CD4-positive, alpha-beta T cell treated with Interferon gamma for 1 hour (primary cell): ENCODE measurements around the gene LRFN3.
A peak's percentile ranks its signal among the peaks of the same experiment; 100 is the strongest.
"Not testable (repeated sequence)": the region's sequence is repeated elsewhere in the genome, so short reads cannot be mapped to it uniquely, and the experiment has no call there.

ENCODE experiments used
- DNase-seq: peaks from one replicate; pipeline ENCODE4 v3.0.0-alpha.2; 2020

LRFN3 gene

DNA sequence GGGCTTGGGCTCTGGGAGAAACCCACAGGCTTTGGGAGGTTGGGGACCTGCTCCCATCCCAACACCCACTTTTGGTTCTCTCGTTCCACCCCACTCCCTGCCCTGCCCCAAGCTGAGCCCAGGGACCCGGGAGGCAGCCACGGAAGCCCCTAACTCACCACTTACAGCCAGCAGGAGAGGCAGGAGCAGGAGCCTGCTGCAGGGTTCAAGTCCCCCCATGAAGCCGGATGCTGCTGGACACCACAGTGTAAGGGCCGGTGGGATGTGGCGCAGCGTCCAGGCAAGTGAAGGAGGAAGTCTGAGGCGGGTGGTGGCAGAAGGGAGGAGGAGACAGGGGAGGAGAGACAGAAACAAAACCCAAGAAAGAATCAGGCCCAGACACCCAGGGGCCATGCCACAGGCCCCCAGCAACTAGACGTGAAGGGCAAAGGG, 28.1 kb upstream of the LRFN3 start, which contains the start of gene TYROBP:
Gene TYROBP, minus strand, starts transcription at position 286 of the 432 bp plus-strand sequence. Its CDS starts 67 bp downstream, at position 219.
- DNase-seq, result no peak

DNA sequence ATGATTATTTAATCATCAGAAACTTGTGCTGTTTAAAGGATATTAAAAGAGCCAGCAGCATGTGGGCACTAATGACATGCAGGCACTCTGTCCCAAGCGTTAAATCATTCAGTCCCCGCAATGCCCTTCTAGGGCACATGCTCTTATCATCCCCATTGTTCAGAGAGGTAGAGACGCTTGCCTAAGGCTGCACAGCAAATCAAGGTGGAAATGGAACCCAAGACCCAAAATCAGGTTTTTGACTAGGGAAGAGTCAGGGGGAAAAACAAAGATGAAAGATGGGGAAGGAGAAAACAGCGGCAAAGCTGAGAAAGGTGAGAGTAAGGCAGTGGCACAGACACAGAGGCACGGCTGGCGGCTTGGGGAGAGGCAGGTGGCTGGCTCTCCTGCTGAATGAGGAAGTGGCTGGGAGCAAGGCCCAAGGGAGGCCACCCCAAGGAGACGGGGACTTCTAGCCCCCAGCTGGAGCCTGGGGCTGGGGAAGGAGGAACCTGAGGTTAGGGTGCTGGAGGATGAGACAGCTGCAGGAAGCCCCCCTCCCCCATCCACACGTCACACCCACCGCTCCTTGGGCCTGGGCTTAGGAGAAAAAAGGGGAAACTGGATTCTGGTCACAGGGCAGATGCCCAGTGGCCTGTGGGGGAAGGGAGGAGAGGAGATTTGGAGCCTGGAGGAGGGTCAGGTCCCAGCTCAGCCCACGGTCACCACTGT, 27.0 kb upstream of the LRFN3 start:
- peak; percentile 91 for DNase-seq

DNA sequence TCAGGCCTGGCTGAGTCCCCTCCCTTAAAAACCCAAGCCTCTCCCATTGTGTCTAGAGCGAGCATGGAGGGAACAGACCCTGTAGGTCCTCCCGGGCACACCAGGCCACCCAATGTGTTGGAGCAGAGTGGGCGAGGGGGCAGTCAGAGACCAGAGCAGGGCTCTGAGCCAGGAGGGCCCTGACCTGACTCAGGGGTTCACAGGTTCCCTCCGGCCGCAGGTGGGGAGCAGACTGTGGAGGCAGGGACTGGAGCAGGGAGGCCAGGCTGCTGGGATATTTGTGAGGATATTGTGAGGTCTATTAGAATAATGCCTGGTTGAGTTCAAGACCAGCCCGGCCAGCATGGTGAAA, 26.5 kb upstream of the LRFN3 start:
- no peak for DNase-seq

DNA sequence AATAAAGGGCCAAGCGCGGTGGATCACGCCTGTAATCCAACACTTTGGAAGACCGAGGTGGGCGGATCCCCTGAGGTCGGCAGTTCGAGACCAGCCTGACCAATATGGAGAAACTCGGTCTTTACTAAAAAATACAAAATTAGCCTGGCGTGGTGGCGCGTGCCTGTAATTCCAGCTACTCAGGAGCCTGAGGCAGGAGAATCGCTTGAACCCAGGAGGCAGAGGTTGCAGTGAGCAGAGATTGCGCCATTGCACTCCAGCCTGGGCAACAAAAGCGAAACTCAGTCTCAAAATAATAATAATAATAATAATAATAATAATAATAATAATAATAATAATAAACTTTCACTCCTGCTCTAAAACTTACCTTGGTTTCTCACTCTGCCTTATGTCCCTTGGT, 25.8 kb upstream of the LRFN3 start:
- not testable (repeated sequence) for DNase-seq

DNA sequence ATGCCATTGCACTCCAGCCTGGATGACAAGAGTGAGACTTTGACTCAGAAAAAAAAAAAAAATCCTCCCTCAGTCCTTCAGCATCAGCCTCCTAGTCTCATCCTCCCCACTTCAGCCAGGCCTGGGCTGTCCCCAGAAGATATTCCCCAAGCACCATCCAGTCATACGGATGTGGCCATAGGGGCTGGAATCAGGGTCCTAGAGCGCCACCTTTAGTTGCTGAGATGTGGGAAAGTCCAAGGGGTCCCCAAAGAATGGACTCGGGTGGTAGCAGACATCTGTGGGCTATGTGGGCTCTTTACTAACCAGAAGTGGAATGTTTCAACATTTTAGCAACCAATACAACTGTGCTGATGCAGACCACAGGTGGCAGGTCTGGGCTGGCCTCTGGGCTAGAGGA, 25.0 kb upstream of the LRFN3 start:
- DNase-seq, result no peak

DNA sequence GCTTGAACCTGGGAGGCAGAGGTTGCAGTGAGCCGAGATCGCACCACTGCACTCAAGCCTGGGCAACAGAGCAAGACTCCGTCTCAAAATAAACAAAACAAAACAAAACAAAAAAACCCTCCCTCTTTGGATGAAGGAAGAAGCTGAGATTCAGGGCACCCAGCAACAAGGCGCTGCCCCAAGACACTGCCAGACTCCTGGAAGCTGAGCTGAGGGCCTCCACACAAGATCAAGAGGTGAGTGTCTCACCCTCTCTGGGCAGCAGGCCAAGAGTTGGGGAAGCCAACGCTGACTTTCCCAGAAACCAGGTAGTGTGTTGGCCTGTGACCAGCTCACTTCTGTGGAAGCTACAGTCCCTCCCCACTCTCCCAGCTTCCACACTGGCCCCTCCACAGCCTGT, 24.4 kb upstream of the LRFN3 start:
- no peak for DNase-seq

DNA sequence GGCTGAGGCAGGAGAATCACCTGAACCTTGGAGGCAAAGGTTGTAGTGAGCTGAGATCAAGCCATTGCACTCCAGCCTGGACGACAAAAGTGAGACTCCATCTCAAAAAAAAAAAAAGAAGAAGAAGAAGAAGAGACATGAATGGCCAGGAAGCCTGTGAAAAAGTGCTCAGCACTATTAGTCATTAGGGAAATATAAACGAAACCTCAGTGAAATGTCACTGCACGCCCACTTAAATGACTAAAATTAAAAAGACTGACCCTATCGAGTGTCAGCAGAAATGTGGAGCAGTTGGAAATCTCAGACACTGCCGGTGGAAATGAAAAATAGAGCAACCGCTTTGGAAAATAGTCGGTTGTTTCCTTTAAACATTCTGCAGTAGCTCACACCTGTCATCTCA, 22.6 kb upstream of the LRFN3 start:
- DNase-seq, result no peak

DNA sequence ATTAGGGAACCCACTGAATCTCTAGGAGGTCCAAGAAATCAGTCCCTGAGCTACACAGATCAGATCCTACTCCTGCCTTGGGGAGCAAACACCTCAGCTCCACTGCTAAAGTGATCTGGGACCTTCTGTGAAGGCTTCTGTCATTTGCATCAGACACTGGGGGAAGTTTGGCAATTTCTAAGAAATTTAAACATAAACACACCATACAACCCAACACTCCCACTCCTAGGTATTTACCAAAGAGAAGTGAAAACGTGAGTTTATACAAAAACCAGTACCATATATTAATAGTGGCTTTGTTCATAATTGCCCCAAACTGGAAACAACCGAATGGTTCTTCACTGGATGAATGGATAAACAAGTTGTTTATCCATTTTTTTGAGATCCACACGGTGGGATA, 20.7 kb upstream of the LRFN3 start:
- DNase-seq, result no peak

DNA sequence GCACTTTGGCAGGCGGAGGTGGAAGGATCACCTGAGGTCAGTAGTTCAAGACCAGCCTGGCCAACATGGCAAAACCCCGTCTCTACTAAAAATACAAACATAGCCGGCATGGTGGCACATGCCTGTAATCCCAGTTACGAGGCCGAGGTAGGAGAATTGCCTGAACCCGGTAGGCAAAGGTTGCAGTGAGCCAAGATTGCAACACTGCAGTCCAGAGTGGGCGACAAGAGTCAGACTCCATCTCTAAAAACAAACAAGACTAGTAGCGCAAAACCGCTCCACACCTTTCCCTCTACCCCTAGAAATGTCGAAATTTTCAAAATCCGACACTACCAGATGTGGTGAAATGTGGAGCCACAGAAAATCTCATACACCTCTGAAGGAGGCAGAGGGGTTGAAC, 16.9 kb upstream of the LRFN3 start:
- no peak for DNase-seq

DNA sequence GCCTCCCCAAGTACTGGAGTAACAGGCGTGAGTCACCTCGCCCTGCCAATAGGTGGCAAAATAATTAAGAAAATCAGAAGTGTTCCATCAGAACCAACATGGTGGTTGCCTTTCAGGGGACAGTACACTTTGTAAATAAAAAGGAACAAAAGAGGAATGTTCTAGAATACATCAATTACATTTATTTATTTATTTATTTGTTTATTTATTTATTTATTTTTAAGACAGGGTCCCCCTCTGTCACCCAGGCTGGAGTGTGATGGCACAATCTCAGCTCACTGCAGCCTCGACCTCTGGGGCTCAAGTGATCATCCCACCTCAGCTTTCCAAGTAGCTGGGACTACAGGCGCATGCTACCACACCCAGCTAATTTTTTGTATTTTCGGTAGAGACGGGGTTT, 15.2 kb upstream of the LRFN3 start:
- no peak for DNase-seq

DNA sequence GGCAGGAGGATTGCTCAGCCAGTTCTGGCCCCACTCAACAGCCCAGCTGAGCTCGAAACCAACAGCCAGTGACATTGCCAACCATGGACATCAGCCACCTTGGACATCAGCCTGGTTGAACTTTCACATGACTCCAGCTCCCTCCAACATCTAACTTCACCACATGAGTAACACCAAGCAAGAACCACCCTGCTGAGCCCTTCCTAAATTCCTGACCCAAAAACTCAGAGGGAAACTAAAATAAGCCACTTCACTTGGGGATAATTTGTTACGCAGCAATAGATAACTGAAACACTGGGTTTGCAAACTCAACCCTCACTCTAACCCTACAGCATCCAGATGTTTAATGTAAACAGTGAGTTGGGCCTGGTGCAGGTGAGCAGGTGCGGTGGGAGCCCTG, 10.7 kb upstream of the LRFN3 start:
- DNase-seq, result no peak

DNA sequence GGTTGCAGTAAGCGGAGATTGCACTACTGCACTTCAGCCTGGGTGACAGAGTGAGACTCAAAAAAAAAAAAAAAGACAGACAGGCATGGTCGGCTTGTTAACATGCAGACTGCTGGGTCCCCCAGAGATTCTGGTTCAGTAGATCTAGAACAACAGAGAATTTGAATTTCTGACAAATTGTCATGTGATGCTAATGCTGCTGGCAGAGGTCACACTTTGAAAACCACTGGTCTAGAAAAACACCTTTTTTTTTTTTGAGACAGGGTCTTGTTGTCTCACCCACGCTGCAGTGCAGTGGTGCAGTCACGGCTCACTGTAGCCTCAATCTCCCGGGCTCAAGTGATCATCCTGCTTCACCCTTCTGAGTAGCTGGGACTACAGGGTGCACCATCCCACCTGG, 7.7 kb upstream of the LRFN3 start:
- DNase-seq, result peak; percentile 53

DNA sequence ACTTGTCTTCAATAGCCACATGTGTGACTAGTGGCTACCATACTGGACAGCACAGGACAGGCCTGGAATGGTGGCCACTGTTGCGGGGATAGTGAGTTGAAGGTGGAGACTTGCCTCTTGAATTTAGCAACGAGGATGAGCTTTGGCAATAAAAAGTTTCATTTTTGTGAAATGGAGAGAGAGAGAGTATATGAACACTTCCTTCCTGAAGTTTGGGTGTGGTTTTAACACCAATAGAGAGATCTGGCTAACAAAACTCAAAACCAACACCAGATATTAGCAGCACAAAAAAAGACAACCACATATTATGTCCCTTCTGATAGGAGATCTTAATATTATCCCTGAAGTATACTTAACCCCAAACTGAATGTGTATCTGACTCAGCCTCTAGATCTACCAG, 6.3 kb upstream of the LRFN3 start:
- no peak for DNase-seq

DNA sequence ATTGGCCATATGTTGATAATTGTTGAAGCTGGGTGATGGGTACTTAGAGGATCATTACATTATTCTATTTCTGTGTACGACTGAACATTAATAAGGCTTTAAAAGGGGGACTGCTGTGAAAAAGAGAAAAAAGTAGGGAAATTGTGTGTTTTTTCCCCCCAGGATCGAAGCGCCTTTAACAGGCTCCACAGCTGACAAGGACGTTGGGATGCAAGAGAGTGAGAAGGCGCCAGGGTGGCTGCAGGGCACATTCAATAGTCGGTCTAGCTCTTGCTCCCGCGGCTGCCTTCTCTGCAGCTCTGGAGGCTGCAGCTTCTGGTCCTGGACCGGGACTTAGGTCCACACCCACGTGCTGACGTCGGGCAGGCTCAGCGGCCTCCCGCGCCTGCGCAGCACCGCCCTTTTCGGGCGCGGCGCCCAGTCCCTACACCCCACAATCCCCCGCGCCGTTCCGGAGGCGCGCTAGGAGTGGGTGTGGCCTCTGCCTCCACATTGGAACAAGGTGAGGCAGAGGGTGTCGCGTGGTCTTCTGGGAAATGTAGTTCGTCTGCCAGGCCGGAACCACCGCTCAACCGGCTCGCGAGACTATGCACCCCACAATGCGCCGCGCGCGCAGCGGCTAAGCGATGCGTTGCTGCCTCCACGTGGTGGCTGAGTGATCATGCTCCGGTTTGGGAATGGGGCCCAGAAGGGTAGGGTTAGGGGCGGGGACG, 4.9 kb upstream of the LRFN3 start:
- DNase-seq, result peak; percentile 100

DNA sequence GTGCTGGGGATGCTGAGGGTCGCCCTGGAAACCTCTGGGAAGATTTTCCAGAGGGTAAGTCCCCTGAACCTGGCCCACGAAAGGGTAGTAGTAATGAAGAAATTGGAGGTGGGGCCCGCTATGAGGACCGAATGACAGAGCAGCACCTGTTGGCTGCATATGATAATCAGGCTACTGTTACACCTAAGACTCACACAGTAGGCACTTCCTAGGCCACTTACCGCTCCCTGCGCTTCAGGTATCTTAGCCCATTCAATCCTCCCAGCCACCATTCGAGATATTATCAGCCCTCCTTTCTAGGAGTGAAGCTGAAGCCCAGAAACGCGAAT, 4.3 kb upstream of the LRFN3 start:
- DNase-seq, result no peak

DNA sequence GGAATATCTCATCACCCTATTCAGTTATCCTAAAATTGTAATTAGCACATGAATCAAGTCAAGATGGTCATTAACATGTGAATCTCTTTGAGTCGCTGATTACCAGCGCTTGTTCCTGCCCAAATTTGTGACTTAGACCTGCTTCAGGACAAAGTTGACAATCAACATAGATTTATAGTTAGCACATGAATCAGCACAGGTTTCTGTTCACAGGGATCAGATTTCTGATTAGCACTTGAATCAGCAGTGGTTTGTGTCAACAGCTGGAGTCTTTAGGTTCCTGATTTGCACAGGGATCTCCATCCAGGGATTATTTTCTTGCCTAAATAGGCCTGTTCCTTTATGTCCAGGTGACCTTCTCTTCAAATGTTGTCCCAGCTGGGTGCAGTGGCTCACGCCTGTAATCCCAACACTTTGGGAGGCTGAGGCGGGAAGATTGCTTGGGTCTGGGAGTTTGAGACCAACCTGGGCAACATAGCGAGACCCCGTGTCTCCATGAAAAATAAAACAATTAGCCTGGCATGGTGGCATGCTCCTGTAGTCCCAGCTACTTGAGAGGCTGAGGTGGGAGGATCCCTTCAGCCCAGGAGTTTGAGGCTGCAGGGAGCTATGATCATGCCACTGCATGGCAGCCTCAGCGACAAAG, 3.8 kb upstream of the LRFN3 start:
- no peak for DNase-seq

DNA sequence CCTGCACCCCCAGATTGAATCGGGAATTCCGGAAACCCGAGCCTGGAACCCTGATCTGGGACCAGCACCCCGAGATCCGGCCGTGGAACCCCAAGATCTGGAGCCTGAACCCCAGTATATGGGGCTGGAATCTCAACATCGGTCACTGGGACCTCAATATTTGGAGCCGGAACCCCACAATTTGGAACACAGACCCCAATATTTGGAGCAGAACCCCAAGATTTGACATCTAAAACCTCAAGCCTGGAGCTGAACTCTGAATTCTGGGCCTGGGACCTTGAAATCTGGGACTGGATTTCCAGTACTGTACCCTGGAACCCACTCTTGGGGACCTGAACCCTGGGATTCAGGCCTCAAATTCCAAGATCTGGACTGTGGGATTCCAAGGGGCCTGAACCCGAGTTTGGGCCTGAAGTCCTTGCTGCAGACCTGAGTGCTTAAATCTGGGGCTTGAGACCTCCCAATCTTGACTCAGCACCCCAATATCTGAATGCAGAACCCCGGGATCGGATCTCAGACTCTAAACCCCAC, 629 bp downstream of the LRFN3 start:
- DNase-seq, result no peak

DNA sequence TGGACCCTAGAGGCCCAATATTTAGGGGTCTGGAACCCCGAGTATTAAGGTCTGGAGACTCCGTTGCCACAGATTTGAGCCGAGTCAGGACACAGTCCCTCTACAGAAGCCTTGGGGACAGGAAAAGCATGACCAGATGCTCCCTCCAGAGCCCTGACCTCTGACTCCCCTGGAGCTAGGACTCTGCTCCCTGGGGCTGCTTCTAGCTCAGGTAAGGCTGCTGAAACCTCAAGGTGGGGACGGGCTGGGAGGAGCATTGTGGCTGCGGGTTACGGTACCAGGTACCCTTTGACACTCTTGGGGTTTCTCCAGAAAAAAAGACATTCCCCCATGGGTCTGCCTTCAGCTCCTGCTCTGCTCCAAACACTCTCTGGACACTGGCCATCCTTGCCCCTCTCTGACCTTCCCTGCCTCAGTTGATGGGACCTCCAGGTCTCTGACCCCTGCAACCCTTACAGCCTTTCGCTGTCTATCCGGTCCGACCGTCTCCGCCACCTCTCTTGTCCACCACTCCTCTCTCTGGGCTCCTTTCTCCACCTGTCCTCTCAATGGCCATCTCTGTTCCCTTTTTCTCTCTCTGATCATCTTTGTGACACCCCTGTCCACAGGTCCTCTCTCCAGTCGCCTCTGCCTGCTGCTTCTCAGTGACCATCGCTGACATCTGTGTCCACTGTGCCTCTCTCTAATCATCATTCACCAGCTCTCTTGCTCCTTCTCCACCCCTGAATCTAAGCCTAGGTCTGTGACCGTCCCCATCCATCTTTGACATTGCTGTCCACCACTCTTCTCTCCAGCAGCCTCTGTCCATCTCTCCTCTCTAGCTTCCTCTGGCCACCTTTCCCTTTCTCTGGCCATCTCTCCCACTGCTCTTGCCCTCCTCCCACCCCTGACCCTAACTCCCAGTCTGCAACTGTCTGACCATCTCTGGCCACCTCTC, 1.4 kb downstream of the LRFN3 start:
- DNase-seq, result no peak

DNA sequence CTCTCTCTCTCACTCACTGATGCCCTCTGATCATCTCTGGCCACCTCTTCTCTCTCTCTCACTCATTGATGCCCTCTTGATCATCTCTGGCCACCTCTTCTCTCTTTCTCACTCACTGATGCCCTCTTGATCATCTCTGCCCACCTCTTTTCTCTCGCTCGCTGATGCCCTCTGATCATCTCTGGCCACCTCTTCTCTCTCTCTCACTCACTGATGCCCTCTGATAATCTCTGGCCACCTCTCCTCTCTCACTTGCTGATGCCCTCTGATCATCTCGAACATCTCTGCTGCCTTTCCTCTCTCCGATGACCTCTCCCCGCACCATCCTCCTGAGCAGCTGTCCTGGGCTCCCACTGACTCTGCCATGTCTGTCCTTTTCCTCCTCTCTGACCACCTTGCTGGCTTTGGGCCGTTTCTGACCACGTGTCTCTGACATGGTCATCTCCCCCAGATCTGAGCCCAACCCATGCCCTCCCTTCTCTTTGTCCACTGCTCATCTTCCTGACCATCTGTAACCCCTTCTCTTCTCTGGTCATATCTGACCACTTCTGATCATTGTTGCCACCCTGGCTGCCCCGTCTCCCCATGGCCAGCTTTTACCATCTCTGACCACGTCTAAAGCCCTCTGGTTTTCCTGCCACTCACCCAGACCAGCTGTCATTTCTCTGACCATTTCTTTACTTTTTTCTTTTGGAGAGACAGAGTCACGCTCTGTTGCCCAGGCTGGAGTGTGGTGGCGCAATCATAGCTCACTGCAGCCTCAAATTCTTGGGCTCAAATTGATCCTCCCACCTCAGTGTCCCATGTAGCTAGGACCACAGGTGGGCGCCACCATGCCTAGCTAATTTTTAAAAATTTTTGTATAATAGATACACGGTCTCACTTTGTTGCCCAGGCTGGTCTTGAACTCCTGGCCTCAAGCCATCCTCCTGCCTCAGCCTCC, 2.4 kb downstream of the LRFN3 start:
- no peak for DNase-seq

DNA sequence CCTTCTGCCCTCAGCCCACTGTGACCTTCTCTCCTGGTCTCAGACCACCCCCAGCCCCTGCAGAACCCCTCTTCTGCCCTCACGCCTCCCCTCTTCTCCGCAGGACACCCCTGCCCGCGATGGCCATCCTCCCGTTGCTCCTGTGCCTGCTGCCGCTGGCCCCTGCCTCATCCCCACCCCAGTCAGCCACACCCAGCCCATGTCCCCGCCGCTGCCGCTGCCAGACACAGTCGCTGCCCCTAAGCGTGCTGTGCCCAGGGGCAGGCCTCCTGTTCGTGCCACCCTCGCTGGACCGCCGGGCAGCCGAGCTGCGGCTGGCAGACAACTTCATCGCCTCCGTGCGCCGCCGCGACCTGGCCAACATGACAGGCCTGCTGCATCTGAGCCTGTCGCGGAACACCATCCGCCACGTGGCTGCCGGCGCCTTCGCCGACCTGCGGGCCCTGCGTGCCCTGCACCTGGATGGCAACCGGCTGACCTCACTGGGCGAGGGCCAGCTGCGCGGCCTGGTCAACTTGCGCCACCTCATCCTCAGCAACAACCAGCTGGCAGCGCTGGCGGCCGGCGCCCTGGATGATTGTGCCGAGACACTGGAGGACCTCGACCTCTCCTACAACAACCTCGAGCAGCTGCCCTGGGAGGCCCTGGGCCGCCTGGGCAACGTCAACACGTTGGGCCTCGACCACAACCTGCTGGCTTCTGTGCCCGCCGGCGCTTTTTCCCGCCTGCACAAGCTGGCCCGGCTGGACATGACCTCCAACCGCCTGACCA, 3.3 kb downstream of the LRFN3 start:
- no peak for DNase-seq
